GM12873 (cell line): Measurements from ENCODE around the gene NAV2.

ENCODE experiments used
- CTCF ChIP-seq: IDR thresholded peaks from 2 replicates; pipeline ENCODE4 v1.5.1; 2012; ENCODE audit warnings: low read depth, mild to moderate bottlenecking, moderate library complexity, low read length, control low read depth; ENCODE audit not compliant: insufficient read depth; ENCODE audit errors: missing control alignments

The NAV2 gene

GRCh38 chr11:20061776-20062175 is 349.1 kb downstream of the NAV2 start:
- no peak for TF ChIP-seq CTCF

GRCh38 chr11:20064961-20065405 is 352.3 kb downstream of the NAV2 start:
- no peak for TF ChIP-seq CTCF

GRCh38 chr11:20065406-20065805 is 352.8 kb downstream of the NAV2 start:
- TF ChIP-seq CTCF, result no peak

- TF ChIP-seq CTCF, result no peak
Measured at GRCh38 chr11:20066013-20066782, 353.6 kb downstream of the NAV2 start.

- no peak for TF ChIP-seq CTCF
Measured at GRCh38 chr11:20066783-20067156, 354.1 kb downstream of the NAV2 start.

- no peak for TF ChIP-seq CTCF
Measured at GRCh38 chr11:20067665-20068064, 355.0 kb downstream of the NAV2 start.

GRCh38 chr11:20068691-20069090 is 356.1 kb downstream of the NAV2 start:
- no peak for TF ChIP-seq CTCF
